GM13977 (cell line): ENCODE measurements around the gene BFSP2.

ENCODE experiments used
- DNase-seq: peaks from one replicate; pipeline ENCODE4 v3.0.0; 2012; ENCODE audit warnings: low spot score
- CTCF ChIP-seq: IDR thresholded peaks from 2 replicates; pipeline ENCODE4 v1.5.1; 2012; ENCODE audit warnings: mild to moderate bottlenecking, control low read depth; ENCODE audit not compliant: insufficient read depth; ENCODE audit errors: extremely low read depth, missing control alignments
- in situ Hi-C: fragments of 300-500 bp; cut with MboI; formaldehyde crosslinking; loops from one replicate; pipeline ENCODE4 v1.12.0; 2022; ENCODE audit warnings: low sequenced_read_pairs, low pct_unique_long_range_greater_than_20kb, mixed read lengths, inconsistent platforms; ENCODE audit not compliant: unreplicated experiment

Gene BFSP2

GRCh38 chr3:133447750-133448477, 48.1 kb downstream of the BFSP2 start:
- in situ Hi-C loops: no loop called here
- TF ChIP-seq CTCF: no peak
- DNase-seq: no peak

DNA sequence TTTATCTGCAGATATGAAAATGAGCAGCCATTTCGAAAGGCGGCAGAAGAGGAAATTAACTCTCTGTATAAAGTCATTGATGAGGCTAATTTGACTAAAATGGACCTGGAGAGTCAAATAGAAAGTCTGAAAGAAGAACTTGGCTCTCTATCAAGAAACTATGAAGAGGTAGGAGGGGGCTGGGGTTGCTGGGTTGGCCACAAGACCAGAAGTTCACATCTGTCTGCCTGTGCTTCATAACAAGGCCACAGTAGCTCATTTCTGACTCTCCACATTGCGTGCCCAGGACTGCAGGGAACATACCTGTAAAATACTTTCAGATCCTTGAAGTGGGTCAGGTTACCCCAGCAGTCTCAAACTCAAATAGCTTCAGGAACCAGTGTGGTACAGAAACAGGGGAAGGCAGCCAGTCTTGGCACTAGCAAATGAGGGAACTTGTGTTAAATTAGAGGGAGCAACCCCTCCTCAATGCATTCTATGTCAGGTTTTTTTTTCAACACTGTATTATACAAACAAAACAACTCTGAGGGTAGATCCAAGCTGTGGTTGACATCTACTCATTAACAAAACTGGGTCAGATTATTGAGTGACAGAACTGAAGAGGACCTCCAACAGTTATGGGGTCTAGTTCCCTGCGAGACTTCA, 48.7 kb downstream of the BFSP2 start:
- TF ChIP-seq CTCF: no peak
- in situ Hi-C loops: no loop called here
- DNase-seq: peak; percentile 75

- no peak for TF ChIP-seq CTCF
- in situ Hi-C loops: no loop called here
- DNase-seq: no peak
Observed at GRCh38 chr3:133451309-133451708, 51.5 kb downstream of the BFSP2 start.

- DNase-seq: no peak
- in situ Hi-C loops: no loop called here
Observed at GRCh38 chr3:133452641-133453319, 52.9 kb downstream of the BFSP2 start.

DNA sequence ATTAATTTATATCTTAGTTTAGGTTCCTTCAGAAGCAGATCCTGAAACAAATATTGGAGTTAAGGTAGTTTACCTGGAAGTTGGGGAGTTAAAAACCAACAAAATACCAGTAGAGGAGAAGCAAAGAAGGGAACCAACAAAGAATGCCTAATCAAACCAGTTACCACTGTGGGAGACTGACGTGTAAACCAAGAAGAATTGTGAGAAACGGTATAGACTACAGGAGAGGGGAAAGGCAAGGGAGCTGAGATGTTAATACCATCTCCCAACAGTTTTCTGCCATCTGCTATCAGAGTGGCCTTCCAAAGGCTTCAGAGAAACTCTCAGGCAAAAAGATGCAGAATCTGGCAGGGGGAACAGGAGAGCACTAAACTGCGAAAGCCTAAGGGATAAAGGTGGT, 53.5 kb downstream of the BFSP2 start:
- in situ Hi-C loops: no loop called here
- no peak for DNase-seq
- no peak for TF ChIP-seq CTCF

More at GRCh38 chr3:133452641-133453319, 52.9 kb downstream of the BFSP2 start:
- TF ChIP-seq CTCF: no peak

GRCh38 chr3:133455281-133455680, 55.4 kb downstream of the BFSP2 start:
- no peak for DNase-seq
- in situ Hi-C loops: no loop called here
- TF ChIP-seq CTCF: no peak
